Osteoblast (primary cell): ENCODE measurements around the gene HOXD12. TPM values are rescaled to one million over a fixed set of nuclear protein-coding genes. Genes with fewer than 3 reads are reported as not detected.
A peak's percentile ranks its signal among the peaks of the same experiment; 100 is the strongest.

Source experiments
- DNase-seq: peaks from one replicate; pipeline ENCODE4 v3.0.0; 2011; ENCODE audit warnings: low spot score, mixed read lengths; ENCODE audit not compliant: insufficient read length; ENCODE audit errors: missing footprints
- H2AFZ ChIP-seq: 2 replicates; pipeline ENCODE4 v1.6.0; 2011; ENCODE audit warnings: mild to moderate bottlenecking, low read length
- H3K27ac ChIP-seq: 2 replicates; pipeline ENCODE4 v1.5.1; 2011; ENCODE audit warnings: mild to moderate bottlenecking, low read depth, low read length, moderate library complexity
- H3K27me3 ChIP-seq: 2 replicates; pipeline ENCODE4 v1.6.0; 2012; ENCODE audit warnings: mild to moderate bottlenecking, control low read depth, inconsistent platforms, low read length, moderate library complexity; ENCODE audit not compliant: insufficient read depth
- H3K36me3 ChIP-seq: 2 replicates; pipeline ENCODE4 v1.5.1; 2011; ENCODE audit warnings: mild to moderate bottlenecking, low read length, control low read depth, moderate library complexity; ENCODE audit not compliant: insufficient read depth
- H3K4me1 ChIP-seq: 2 replicates; pipeline ENCODE4 v1.5.1; 2011; ENCODE audit warnings: mild to moderate bottlenecking, low read length, control low read depth, moderate library complexity; ENCODE audit not compliant: insufficient read depth
- H3K4me2 ChIP-seq: 2 replicates; pipeline ENCODE4 v1.6.0; 2011; ENCODE audit warnings: mild to moderate bottlenecking, low read length; ENCODE audit not compliant: insufficient read depth
- H3K4me3 ChIP-seq: fragments of 200-600 bp; sonication (generic); 3 replicates; pipeline ENCODE4 v1.5.1; 2012; ENCODE audit warnings: mild to moderate bottlenecking, low read length, inconsistent platforms; ENCODE audit not compliant: insufficient read depth
- H3K79me2 ChIP-seq: 2 replicates; pipeline ENCODE4 v1.6.0; 2012; ENCODE audit warnings: mild to moderate bottlenecking, low read length, control low read depth, inconsistent platforms; ENCODE audit not compliant: insufficient read depth
- H3K9me3 ChIP-seq: 2 replicates; pipeline ENCODE4 v1.5.1; 2011; ENCODE audit warnings: low read depth, low read length, control low read depth
- H4K20me1 ChIP-seq: 2 replicates; pipeline ENCODE4 v1.6.0; 2012; ENCODE audit warnings: mild to moderate bottlenecking, low read length, control low read depth; ENCODE audit not compliant: insufficient read depth
- total RNA-seq: library from RNA; depleted of rRNA; stranded (reverse); fragments of >200 nt; gene quantifications from 2 replicates; pipeline ENCODE4 v1.2.3, GENCODE V29; 2012
- TF ChIP-seq, protein P1 (sequence below): IDR thresholded peaks from 2 replicates; pipeline ENCODE4 v1.5.1; 2011; ENCODE audit warnings: mild to moderate bottlenecking, low read depth, low read length, moderate library complexity; ENCODE audit errors: extremely low read depth

The HOXD12 gene
- total RNA-seq, 1 donor = not detected

DNA sequence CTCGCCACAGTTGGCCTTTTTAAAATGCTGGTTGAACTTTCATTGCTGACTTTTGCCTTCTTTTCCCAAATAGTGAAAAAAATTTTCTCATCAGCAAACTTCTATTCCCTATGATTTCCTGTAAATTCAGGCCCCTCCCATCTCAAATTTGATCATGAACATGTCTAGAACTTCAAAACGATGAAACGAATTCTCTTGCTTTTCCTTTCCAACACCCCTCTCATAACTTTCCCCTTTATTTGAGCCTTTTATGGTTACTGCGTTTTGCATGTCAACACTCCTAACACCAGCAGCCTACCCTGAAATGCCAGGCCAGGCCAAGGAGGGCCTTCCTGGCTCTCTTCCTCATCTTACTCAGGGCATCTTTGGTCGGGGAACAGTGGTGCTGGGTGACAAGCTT lies 8.7 kb upstream of the HOXD12 start:
- Histone ChIP-seq H3K36me3 (no peaks in the 10 kb centered on the region), H3K27me3 (peaks cover 97% of the 10 kb centered on the region), H4K20me1 (no peaks in the 10 kb centered on the region), H3K4me1 (no peaks in the 10 kb centered on the region), H3K4me2 (no peak overlapping the region), H3K27ac (no peak overlapping the region), H3K79me2 (no peaks in the 10 kb centered on the region), H2AFZ (no peak overlapping the region), H3K4me3 (no peak overlapping the region), H3K9me3 (no peaks in the 10 kb centered on the region)
- no peak for DNase-seq
- TF ChIP-seq, protein P1, sequence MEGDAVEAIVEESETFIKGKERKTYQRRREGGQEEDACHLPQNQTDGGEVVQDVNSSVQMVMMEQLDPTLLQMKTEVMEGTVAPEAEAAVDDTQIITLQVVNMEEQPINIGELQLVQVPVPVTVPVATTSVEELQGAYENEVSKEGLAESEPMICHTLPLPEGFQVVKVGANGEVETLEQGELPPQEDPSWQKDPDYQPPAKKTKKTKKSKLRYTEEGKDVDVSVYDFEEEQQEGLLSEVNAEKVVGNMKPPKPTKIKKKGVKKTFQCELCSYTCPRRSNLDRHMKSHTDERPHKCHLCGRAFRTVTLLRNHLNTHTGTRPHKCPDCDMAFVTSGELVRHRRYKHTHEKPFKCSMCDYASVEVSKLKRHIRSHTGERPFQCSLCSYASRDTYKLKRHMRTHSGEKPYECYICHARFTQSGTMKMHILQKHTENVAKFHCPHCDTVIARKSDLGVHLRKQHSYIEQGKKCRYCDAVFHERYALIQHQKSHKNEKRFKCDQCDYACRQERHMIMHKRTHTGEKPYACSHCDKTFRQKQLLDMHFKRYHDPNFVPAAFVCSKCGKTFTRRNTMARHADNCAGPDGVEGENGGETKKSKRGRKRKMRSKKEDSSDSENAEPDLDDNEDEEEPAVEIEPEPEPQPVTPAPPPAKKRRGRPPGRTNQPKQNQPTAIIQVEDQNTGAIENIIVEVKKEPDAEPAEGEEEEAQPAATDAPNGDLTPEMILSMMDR = no peak

GRCh38 chr2:176091329-176092258 lies 8.0 kb upstream of the HOXD12 start:
- DNase-seq = no peak

DNA sequence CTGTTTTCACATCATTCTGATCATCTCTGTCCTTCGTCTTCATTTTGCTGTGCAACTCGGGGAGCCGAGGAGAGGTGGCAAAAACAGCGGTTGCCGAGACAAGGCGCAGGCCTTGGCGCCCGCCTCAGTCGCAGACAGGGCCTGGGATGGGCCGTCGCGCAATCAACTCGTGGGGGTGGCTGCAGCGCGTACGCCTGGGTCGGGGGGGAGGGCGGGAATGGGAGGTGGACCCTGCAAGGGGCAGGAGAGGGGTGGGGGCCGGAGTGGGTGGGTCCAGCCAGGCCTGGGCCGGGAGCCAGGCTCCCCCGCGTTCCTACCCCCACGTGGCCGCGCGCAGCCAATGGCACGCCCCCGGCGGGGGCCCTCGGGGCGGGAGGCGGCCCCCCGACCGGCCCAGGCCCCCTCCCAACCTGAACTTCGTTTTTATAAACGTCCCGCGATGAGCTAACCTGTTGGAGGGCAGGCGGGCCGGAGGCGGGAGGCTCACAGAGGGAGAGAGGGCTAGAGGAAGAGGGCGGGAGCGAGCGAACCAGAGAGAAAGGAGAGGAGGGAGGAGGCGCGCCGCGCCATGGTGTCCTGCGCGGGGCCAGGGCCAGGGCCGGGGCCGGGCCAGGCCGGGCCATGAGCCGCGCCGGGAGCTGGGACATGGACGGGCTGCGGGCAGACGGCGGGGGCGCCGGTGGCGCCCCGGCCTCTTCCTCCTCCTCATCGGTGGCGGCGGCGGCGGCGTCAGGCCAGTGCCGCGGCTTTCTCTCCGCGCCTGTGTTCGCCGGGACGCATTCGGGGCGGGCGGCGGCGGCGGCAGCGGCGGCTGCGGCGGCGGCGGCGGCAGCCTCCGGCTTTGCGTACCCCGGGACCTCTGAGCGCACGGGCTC lies 7.1 kb upstream of the HOXD12 start, which contains the start of gene HOXD13:
Gene HOXD13 (plus strand): TSS at position 452 of the 875 bp plus-strand sequence. CDS start 170 bp downstream, at position 622.
- TF ChIP-seq, protein P1 = no peak
- Histone ChIP-seq H3K27me3 (peaks cover 97% of the 10 kb centered on the region), H3K27ac (no peak within 1 kb of the TSS), H3K36me3 (no peaks in the 10 kb centered on the region), H3K4me2 (peak within 1 kb of the TSS; percentile 45), H4K20me1 (no peaks in the 10 kb centered on the region), H3K79me2 (no peaks in the 10 kb centered on the region), H3K4me1 (peaks cover 4% of the 10 kb centered on the region), H3K4me3 (peak within 1 kb of the TSS; percentile 29), H2AFZ (peak within 1 kb of the TSS; percentile 50), H3K9me3 (no peaks in the 10 kb centered on the region)
- no peak for DNase-seq

More at GRCh38 chr2:176091329-176092258, 8.0 kb upstream of the HOXD12 start:
- Histone ChIP-seq H3K79me2 (no peaks in the 10 kb centered on the region), H3K4me2 (no peak overlapping the region), H3K27me3 (peaks cover 97% of the 10 kb centered on the region), H3K4me3 (no peak overlapping the region), H3K9me3 (no peaks in the 10 kb centered on the region), H3K27ac (no peak overlapping the region), H4K20me1 (no peaks in the 10 kb centered on the region), H2AFZ (no peak overlapping the region), H3K4me1 (no peaks in the 10 kb centered on the region), H3K36me3 (no peaks in the 10 kb centered on the region)
- TF ChIP-seq, protein P1 = no peak
